GM20000 (cell line): ENCODE results near the gene FGD6.

Experiments
- DNase-seq: peaks from one replicate; pipeline ENCODE4 v3.0.0; 2012; ENCODE audit warnings: low spot score
- CTCF ChIP-seq: IDR thresholded peaks from 2 replicates; pipeline ENCODE4 v1.5.1; 2012; ENCODE audit warnings: mild to moderate bottlenecking, control low read depth; ENCODE audit errors: extremely low read depth, missing control alignments

Gene FGD6

GRCh38 chr12:95034750-95035149, 182.5 kb downstream of the FGD6 start:
- TF ChIP-seq CTCF, result no peak
- DNase-seq, result no peak
